ENCODE results near the gene PCK2.
A peak's percentile ranks its signal among the peaks of the same experiment; 100 is the strongest.

Gene PCK2

GRCh38 chr14:24080888-24081738, 13.0 kb upstream of the PCK2 start (continued):
- no peak for TF ChIP-seq PRDM2 (tag by site-specific recombination; IDR thresholded peaks at IDR 0.05; ENCODE audit: borderline replicate concordance)
- TF ChIP-seq SP7 (tag by site-specific recombination; IDR thresholded peaks at IDR 0.05), result no peak
- TF ChIP-seq ZNF843 (tag by site-specific recombination; IDR thresholded peaks at IDR 0.05), result no peak
- TF ChIP-seq ZNF112 (tag by site-specific recombination; IDR thresholded peaks at IDR 0.05), result no peak
- peak; percentile 66 for TF ChIP-seq SP3 (tag by site-specific recombination; IDR thresholded peaks at IDR 0.05)
- TF ChIP-seq ZEB2 (tag by site-specific recombination; IDR thresholded peaks at IDR 0.05), result no peak
- peak; percentile 82 for TF ChIP-seq KLF1 (tag by site-specific recombination; IDR thresholded peaks at IDR 0.05)
- TF ChIP-seq ZNF747 (tag by site-specific recombination; IDR thresholded peaks at IDR 0.05), result no peak
- TF ChIP-seq ZNF354C (tag by site-specific recombination; IDR thresholded peaks at IDR 0.05; ENCODE audit: borderline replicate concordance, low read depth), result no peak
- TF ChIP-seq ZNF350 (tag by site-specific recombination; IDR thresholded peaks at IDR 0.05), result no peak
- peak; percentile 94 for TF ChIP-seq GLIS1 (tag by site-specific recombination; IDR thresholded peaks at IDR 0.05)
- peak; percentile 50 for TF ChIP-seq SP2 (tag by site-specific recombination; IDR thresholded peaks at IDR 0.05)
- no peak for TF ChIP-seq ZNF362 (tag by site-specific recombination; IDR thresholded peaks at IDR 0.05)
- TF ChIP-seq ZNF335 (tag by site-specific recombination; conservative IDR thresholded peaks at IDR 0.05), result peak; percentile 58
- no peak for TF ChIP-seq ZNF510 (tag by site-specific recombination; IDR thresholded peaks at IDR 0.05; ENCODE audit: insufficient replicate concordance)
- TF ChIP-seq KLF17 (tag by site-specific recombination; IDR thresholded peaks at IDR 0.05), result 0 out of 2 replicates have a peak, but pooled peaks have one; percentile 29
- TF ChIP-seq HOXC10 (CRISPR knock-in tag; IDR thresholded peaks at IDR 0.05), result no peak
- TF ChIP-seq EGR2 (tag by site-specific recombination; IDR thresholded peaks at IDR 0.05; ENCODE audit: low read depth), result 0 out of 2 replicates have a peak, but pooled peaks have one; percentile 11
- TF ChIP-seq ZNF600 (tag by site-specific recombination; IDR thresholded peaks at IDR 0.05), result peak; percentile 50; the same call in 1 of the 2 replicates
- peak; percentile 71 for TF ChIP-seq ZNF398 (tag by site-specific recombination; IDR thresholded peaks at IDR 0.05)
- no peak for TF ChIP-seq ZNF660 (tag by site-specific recombination; IDR thresholded peaks at IDR 0.05)
- TF ChIP-seq ZBTB26 (tag by site-specific recombination; optimal IDR thresholded peaks at IDR 0.05), result peak; percentile 83
- no peak for TF ChIP-seq HOXD13 (CRISPR knock-in tag; IDR thresholded peaks at IDR 0.05; ENCODE audit: borderline replicate concordance)
- no peak for TF ChIP-seq MZF1 (tag by site-specific recombination; IDR thresholded peaks at IDR 0.05; ENCODE audit: borderline replicate concordance)
- no peak for TF ChIP-seq SETDB1 (IDR thresholded peaks at IDR 0.05; ENCODE audit: insufficient read length, low read length)
- no peak for TF ChIP-seq ZNF664 (tag by site-specific recombination; IDR thresholded peaks at IDR 0.05)
- TF ChIP-seq ZNF37A (tag by site-specific recombination; IDR thresholded peaks at IDR 0.05), result no peak
- peak; percentile 47; the same call in 1 of the 2 replicates for TF ChIP-seq GLIS2 (tag by site-specific recombination; IDR thresholded peaks at IDR 0.05)

All from HEK293 (cell line).